ENCODE data around the gene SKOR1.

SKOR1 gene, protein sequence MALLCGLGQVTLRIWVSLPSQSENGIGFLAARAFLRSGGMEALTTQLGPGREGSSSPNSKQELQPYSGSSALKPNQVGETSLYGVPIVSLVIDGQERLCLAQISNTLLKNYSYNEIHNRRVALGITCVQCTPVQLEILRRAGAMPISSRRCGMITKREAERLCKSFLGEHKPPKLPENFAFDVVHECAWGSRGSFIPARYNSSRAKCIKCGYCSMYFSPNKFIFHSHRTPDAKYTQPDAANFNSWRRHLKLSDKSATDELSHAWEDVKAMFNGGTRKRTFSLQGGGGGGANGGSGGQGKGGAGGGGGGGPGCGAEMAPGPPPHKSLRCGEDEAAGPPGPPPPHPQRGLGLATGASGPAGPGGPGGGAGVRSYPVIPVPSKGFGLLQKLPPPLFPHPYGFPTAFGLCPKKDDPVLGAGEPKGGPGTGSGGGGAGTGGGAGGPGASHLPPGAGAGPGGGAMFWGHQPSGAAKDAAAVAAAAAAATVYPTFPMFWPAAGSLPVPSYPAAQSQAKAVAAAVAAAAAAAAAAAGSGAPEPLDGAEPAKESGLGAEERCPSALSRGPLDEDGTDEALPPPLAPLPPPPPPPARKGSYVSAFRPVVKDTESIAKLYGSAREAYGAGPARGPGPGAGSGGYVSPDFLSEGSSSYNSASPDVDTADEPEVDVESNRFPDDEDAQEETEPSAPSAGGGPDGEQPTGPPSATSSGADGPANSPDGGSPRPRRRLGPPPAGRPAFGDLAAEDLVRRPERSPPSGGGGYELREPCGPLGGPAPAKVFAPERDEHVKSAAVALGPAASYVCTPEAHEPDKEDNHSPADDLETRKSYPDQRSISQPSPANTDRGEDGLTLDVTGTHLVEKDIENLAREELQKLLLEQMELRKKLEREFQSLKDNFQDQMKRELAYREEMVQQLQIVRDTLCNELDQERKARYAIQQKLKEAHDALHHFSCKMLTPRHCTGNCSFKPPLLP

DNA sequence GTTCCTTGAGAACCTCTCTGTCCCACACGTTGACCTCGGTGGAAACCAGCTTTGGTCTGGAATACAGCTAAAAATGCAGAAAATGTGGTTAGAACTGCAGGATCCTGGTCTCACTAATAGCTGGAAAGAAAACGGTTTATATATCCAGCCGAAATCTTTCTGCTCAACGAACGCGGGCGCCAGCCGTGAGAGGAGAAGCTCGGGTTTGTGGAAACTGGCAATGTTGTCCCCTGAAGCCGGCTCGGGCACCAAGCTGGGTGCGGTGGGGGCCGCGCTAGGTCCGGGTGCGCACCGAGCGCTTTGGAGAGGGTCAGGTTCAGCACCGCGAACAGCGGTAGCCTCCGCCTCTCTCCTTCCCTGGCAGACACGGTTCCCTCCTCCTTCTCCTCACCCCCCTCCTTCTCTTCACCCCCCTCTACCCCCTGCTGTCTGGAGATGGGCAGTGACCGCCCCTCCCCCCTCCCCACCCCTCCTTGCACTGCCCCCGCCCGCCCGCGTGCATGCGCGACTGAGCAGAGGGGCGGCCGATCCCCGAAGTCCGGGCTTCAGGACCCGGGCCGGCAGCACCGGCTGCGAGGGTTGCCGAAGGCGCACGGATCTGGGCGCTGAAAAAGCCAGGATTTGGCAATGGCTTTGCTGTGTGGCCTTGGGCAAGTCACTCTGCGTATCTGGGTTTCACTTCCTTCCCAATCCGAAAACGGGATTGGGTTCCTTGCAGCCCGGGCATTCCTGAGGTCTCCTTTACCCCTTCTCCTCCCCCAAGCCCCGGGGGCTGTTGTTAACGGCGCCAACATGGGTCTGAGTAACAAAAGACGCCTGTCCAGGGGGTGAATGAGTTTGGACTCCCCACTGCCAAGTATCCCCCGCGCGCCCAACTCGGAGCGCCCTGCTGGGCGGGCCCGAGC, at the start of gene SKOR1:
Gene SKOR1 (plus strand): TSS at position 534 of the 905 bp plus-strand sequence. CDS start 94 bp downstream, at position 628.
- peak; percentile 76 for DNase-seq (ENCODE audit: low read depth, low spot score)

GRCh38 chr15:67775998-67776397, 49.3 kb upstream of the SKOR1 start:
- no peak for DNase-seq (ENCODE audit: low read depth, low spot score)

DNA sequence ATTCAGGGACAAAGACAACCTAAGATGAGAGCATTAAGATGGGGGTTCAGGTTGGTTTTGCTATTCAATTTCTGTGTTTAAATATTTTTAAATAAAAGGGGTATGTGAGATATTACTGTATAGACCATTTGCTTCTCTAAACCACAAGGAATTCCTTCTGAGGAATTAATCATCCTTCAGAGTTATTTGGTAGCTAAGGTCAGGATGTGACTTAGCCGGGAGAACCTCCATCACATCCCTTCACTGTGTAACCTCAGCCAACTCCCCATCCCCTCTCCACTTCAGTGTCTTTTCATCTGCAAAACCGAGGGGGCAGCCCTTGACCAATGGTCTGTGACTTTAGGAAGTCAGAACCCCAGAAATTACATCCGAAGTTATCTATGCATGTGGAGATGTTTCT, 48.7 kb upstream of the SKOR1 start:
- DNase-seq (ENCODE audit: low read depth, low spot score) = peak; percentile 14

GRCh38 chr15:67777071-67777470, 48.2 kb upstream of the SKOR1 start:
- no peak for DNase-seq (ENCODE audit: low read depth, low spot score)

DNA sequence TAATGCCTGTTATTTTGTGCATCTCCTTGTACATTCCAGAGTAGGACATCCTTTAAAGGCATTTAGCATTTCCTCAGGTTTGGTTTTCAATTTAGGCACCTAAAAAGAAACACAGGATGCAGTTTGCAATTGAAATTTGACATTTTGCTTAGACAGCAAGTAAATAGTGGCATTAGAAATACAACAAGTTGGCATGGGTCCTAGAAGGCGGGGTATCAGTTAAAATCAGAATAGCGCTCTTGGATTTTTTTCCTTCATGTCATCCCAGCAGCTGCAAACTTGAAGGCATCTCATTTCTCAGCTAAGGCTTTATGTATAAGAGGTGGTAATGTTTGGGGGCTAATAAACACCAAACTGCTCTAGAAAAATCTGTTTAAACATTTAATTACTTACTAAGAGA, 47.5 kb upstream of the SKOR1 start:
- DNase-seq (ENCODE audit: low read depth, low spot score) = no peak

GRCh38 chr15:67778968-67779548, 46.3 kb upstream of the SKOR1 start:
- no peak for DNase-seq (ENCODE audit: low read depth, low spot score)

- DNase-seq (ENCODE audit: low read depth, low spot score) = no peak
Observed at GRCh38 chr15:67779549-67780111, 45.7 kb upstream of the SKOR1 start.

GRCh38 chr15:67781061-67781460, 44.2 kb upstream of the SKOR1 start:
- no peak for DNase-seq (ENCODE audit: low read depth, low spot score)

GRCh38 chr15:67781907-67782690, 43.2 kb upstream of the SKOR1 start:
- no peak for DNase-seq (ENCODE audit: low read depth, low spot score)

GRCh38 chr15:67782691-67782991, 42.7 kb upstream of the SKOR1 start:
- peak; percentile 32 for DNase-seq (ENCODE audit: low read depth, low spot score)

DNA sequence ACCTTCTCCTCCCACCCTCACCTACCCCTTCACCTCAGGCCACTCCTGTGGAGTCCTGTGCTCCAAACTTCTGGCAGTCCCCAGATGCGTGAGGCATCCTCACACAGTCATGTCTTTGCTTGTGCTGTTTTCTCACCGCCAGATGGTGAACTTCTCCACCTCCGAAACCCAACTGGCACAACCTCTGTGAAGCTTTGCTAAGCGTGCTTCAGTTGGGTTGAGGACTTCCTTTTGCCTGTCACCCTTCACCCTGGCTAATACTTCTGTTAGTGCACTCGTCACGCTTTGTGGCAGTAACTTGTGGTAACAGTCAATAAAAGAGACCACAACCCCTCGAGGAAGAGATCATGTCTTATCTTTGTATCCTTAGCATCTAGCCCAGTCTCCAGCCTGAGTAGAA, 42.0 kb upstream of the SKOR1 start:
- DNase-seq (ENCODE audit: low read depth, low spot score) = no peak

DNA sequence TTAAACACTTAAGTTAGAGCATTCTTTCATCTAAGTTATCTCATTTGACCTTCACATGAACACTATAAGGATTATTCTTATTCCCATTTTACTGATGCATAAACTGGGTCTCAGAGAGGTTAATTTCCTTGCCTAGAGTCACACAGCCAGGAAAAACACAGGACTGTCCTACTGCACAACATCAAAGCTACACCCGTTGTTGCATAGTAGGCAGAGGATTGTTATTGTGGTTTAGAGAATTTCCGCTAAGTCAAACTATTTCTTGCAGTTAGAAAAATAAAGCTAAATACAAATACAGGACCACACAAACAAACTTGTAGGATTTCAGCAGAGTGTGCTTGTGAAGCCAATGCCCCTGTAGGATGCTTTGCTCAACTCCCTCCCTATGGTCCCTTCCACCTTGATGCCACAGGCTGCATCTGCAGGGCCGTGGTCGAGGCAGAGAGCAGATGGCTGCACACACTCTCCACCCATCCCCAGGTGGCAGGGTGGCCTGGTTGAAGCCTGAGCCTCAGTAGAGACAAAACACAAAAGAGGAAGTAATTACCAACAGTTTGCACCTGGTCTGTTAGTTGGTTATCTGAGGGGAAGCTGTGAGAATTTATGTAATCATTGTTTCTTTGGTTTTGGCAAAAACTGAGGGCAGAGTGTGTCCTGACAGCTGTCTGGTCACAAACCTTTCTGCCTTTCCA, 41.1 kb upstream of the SKOR1 start:
- no peak for DNase-seq (ENCODE audit: low read depth, low spot score)

DNA sequence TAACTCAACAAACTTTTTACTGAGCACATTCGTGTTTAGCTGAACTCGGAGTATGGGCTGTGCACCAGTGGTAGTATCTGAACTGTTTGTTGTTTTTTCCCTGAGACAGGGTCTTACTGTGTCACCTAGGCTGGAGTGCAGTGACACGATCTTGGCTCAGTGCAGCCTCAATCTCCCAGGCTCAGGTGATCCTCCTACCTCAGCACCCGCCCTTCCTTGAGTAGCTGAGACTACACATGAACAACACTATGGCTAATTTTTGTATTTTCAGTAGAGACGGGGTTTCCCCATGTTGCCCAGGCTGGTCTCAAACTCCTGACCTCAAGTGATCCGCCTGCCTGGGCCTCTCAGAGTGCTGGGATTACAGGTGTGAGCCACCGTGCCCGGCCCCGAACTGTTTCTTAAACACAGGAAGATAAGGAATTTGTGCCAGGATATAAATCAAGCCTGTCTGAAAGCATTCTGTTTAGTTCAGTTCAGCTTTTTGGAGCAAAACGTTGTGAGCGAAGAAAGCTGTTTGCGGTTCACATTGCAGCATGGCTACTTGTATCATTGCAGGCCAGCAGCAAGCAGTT, 40.4 kb upstream of the SKOR1 start:
- DNase-seq (ENCODE audit: low read depth, low spot score) = no peak

DNA sequence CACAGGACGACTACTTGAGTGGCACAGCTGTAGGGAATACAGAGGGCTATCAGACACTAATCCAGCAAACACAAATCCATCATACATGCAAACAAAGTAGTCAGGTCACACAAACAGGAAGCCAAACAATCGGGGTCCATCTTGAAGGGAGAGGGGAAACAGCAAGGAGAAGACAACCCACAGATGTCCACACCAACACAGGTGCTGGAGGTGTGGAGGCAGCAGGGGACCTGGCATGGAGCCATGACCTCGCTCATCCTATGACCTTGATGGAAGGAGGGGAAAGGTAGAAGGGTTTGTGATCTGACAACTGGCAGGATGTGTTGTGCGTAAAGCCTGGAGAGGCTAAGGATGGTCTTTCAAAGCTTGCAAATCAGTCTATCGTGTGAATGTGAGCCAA, 39.9 kb upstream of the SKOR1 start:
- no peak for DNase-seq (ENCODE audit: low read depth, low spot score)

GRCh38 chr15:67786646-67787045, 38.7 kb upstream of the SKOR1 start:
- no peak for DNase-seq (ENCODE audit: low read depth, low spot score)

- no peak for DNase-seq (ENCODE audit: low read depth, low spot score)
Observed at GRCh38 chr15:67788986-67789385, 36.3 kb upstream of the SKOR1 start.

DNA sequence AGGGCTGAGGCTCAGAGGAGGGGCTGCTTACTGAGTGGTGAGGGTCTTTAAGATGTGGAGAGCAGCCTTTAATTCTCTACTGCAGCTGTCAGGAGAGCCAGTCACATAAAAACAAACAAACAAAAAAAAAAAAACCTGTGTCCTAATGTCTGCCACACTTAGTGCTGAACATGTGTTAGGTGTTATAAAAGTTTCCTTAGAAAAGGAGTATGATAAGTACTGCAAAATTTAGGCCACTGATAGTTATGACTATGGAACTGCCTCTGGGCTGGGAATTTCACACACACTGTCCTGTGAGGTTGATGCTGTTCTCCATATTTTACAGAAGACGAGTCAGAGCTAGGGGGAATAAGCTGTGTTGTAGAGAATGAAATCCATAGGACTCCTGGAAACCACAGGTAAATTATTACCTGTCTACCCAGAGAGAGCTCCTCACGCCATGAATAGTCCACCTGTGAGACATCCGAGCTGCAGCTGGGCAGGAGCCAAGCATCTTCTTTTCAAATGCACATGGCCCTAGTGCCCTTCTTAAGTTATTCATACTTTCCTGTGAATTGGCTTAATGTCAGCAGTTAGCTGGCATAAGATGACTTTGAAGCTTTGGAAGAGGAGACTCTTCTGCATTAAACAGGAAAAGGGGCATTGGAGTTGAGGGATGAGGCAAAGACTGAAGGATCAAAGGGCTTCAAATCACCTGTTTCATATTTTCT, 34.5 kb upstream of the SKOR1 start:
- no peak for DNase-seq (ENCODE audit: low read depth, low spot score)

- no peak for DNase-seq (ENCODE audit: low read depth, low spot score)
Observed at GRCh38 chr15:67792250-67792942, 32.9 kb upstream of the SKOR1 start.

Data from astrocyte of the hippocampus (primary cell).